GM12878 (cell line): Measurements from ENCODE around the gene TNFRSF11A.

Experiments
- BMI1 ChIP-seq: fragments of 450-650 bp; IDR thresholded peaks from 2 replicates; pipeline ENCODE4 v1.6.1; 2016; ENCODE audit warnings: mild to moderate bottlenecking, moderate library complexity, borderline replicate concordance
- CTCF ChIP-seq, 3 experiments: IDR thresholded peaks in 2 of 3; conservative IDR thresholded peaks in 1 of 3; 2 replicates each; pipeline ENCODE4 v1.5.1; 2011; ENCODE audit warnings: low read depth in 3 of 3, low read length in 3 of 3, mild to moderate bottlenecking in 3 of 3, control low read depth in 2 of 3, moderate library complexity in 2 of 3, inconsistent platforms in 1 of 3, mixed read lengths in 1 of 3; ENCODE audit not compliant: control insufficient read depth in 2 of 3, insufficient read depth in 1 of 3; ENCODE audit errors: extremely low read depth in 1 of 3
- HDAC2 ChIP-seq: fragments of 200-600 bp; sonication (generic); IDR thresholded peaks from 2 replicates; pipeline ENCODE4 v1.6.1; 2017
- POLR2A ChIP-seq: IDR thresholded peaks from 2 replicates; pipeline ENCODE4 v1.6.1; 2011; ENCODE audit warnings: low read depth, mild to moderate bottlenecking, low read length
- POLR2AphosphoS5 ChIP-seq: IDR thresholded peaks from 2 replicates; pipeline ENCODE4 v1.6.1; 2011; ENCODE audit warnings: mild to moderate bottlenecking, low read length, inconsistent platforms
- RAD21 ChIP-seq: IDR thresholded peaks from 2 replicates; pipeline ENCODE4 v1.6.1; 2011; ENCODE audit warnings: mild to moderate bottlenecking, low read depth, low read length, moderate library complexity; ENCODE audit not compliant: insufficient read depth
- RCOR1 ChIP-seq: conservative IDR thresholded peaks from 2 replicates; pipeline ENCODE4 v1.6.1; 2012; ENCODE audit warnings: low read depth, low read length, improper control_type of control experiment
- RELA ChIP-seq: fragments of 450-650 bp; IDR thresholded peaks from 2 replicates; pipeline ENCODE4 v1.8.0; 2014; ENCODE audit warnings: borderline replicate concordance; ENCODE audit not compliant: partially characterized antibody
- SIN3A ChIP-seq: IDR thresholded peaks from 2 replicates; pipeline ENCODE4 v1.6.1; 2012; ENCODE audit warnings: low read depth, low read length, improper control_type of control experiment
- ZBTB33 ChIP-seq: fragments of 450-650 bp; IDR thresholded peaks from 2 replicates; pipeline ENCODE4 v1.6.1; 2017; ENCODE audit warnings: mild to moderate bottlenecking

GRCh38 chr18:62339106-62339988, 14.2 kb downstream of the TNFRSF11A start:
- TF ChIP-seq CTCF (IDR thresholded peaks at IDR 0.05 in 2 of 3, conservative IDR thresholded peaks at IDR 0.05 in 1 of 3; ENCODE audit: control insufficient read depth in 2 of 3, extremely low read depth in 1 of 3, insufficient read depth in 1 of 3, low read depth in 3 of 3, low read length in 3 of 3) (no peak), POLR2A (no peak), POLR2AphosphoS5 (no peak), BMI1 (no peak), RAD21 (no peak), ZBTB33 (no peak), RELA (no peak), HDAC2 (no peak), SIN3A (no peak), RCOR1 (no peak)
